Measurements from ENCODE around the gene COL9A3. TPM values are rescaled to one million over a fixed set of nuclear protein-coding genes. Genes with fewer than 3 reads are reported as not detected.
"Not testable (repeated sequence)": the region's sequence is repeated elsewhere in the genome, so short reads cannot be mapped to it uniquely, and the experiment has no call there.

The COL9A3 gene
- polyA plus RNA-seq, 3 donors, result 13.9 to 30.0 (median 22.4) TPM

DNA sequence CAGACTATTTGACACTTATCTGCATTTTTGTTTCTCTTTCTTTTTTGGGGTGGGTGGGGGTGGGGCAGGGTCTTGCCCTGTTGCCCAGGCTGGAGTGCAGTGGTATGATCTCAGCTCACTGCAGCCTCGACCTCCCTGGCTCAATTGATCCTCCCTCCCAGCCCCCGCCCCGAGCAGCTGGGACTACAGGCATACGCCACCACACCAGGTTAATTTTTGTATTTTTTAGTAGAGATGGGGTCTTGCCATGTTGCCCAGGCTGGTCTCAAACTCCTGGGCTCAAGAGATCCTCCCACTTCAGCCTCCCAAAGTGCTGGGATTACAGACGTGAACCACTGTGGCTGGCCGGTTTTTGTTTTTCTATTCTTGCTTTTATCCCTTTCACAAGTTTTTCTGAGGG, 36.5 kb downstream of the COL9A3 start:
- DNase-seq, result not testable (repeated sequence)

DNA sequence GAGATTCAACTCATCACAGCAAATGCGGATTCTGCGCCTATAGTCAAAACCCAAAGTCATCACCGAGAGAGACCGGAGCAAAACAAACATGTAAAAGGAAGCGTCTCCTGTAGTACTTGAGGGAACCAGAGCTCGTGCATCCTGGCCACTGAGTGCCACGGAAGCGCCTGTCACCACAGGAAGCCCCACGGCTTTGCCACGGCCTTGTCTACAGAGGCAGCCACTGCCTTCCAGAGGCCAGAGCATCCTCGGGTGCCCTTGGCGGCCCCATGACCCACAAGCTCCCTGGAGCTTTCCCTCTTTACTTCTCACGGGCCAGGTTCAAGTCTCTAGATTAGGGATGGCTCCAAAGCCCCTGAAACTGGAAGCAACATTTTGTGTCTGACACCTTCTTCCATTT, 37.3 kb downstream of the COL9A3 start:
- no peak for DNase-seq

DNA sequence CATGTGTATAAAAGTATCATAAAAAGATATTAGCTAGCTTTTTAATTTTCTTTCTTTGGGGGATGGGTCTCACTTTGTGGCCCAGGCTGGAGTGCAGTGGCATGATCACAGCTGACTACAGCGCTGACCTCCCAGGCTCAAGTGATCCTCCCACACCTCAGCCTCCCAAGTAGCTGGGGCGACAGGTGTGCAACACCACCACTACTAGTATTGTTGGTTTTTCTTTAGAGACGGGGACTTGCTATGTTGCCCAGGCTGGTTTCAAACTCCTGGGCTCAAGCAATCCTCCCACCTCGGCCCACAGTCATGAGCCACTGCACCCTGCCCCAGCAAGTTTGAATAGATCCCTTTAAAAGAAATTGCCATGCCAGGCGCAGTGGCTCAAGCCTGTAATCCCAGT, 38.3 kb downstream of the COL9A3 start:
- DNase-seq, result no peak

DNA sequence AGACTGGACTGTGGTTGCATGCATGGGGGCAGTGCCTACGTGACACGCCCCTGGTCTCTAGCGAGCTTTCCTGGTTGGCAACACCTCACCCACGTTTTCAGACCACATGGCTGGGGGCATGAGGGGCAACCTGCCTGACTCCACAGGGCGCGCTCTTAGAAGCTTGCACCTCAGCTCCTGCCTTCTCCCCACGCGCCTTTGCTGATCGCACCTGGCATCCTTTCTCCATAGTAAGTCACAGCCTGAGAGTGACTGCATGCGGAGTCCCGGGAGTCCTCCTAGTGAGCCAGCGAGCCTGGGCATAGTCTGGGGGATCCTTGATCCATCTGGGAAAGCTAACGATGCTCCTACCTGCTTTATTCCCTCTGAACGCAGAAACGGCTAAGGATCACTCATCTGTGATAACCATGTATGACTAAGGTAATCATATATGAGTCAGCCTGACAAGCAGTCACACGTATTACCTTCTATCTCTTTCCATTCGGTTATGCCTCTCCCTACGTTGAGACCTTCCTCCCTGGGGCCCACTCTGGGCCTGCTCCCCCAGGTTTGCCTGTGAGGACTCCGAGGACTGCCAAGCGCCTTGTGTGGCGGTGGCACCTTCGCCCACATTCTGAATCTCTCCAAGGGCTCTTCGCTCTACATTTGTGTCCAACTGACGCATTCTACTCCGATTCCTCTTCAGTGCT, 40.2 kb downstream of the COL9A3 start:
- DNase-seq, result no peak

DNA sequence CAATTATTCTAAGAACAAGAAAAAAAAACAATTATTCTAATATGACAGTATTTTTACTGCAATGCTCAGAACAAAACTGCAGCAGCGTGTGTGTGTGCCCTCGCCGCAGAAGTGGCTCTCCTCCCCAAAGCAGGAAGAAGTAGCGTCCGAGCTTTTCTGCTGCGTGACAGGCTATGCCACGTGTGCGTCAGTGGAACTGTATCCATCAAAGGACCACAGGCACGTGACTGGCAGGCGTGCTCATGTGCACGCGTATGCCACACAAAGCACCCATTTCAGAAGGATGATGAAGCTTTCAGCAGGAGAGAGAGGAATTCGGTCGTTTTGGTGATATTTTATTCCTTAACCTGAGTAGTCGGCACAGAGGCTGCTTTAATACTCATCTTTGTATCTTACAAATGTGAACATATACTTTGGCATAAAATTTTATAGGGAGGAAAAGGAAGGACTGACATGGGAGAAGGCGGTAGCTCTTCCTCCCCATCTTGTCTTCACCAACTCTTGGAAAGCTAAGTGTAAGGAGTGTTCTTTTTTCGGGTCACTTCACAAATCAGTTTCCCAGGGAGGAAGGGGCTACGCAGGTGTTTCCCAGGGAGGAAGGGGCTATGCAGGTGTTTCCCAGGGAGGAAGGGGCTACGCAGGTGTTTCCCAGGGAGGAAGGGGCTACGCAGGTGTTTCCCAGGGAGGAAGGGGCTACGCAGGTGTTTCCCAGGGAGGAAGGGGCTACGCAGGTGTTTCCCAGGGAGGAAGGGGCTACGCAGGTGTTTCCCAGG, 41.4 kb downstream of the COL9A3 start:
- no peak for DNase-seq

DNA sequence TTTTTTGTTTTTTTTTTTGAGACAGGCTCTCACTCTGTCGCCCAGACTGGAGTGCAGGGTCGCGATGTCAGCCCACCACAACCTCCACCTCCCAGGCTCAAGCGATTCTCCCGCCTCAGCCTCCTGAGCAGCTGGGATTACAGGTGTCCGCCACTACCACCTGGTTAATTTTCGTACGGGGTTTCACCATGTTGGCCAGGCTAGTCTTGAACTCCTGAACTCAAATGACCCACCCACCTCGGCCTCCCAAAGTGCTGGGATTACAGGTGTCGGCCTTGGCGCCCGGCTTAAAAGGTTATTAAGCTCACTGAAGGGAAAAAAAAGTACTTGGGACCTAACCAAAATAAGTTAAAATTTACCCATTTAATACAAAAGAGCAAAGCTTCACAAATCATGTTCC, 42.9 kb downstream of the COL9A3 start:
- DNase-seq, result no peak

DNA sequence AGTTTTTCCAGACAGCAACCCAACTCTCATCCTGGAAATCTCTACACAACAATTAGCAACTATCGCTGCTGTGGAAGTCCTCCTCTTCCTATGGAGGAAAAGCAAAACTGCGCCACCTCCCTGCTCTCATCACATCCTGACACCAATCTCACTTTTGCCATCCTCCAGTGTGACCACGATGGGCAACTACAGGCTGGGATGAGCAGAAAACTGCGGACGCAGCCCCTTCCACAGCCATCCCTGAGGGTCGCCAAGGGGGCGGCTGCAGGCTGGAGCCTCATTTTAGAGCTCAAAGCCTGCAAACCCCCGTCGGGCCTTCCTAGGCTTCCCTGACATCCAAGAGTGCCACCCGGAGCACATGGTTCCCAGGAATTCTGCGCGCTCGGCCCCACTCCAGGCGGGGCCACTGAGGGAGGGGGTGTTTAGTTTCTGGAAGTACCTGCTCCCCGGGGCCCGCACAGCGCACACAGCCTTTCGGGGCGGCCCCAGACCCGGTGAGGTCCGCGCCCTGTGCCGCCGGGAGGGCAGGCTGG, 43.6 kb downstream of the COL9A3 start:
- no peak for DNase-seq

DNA sequence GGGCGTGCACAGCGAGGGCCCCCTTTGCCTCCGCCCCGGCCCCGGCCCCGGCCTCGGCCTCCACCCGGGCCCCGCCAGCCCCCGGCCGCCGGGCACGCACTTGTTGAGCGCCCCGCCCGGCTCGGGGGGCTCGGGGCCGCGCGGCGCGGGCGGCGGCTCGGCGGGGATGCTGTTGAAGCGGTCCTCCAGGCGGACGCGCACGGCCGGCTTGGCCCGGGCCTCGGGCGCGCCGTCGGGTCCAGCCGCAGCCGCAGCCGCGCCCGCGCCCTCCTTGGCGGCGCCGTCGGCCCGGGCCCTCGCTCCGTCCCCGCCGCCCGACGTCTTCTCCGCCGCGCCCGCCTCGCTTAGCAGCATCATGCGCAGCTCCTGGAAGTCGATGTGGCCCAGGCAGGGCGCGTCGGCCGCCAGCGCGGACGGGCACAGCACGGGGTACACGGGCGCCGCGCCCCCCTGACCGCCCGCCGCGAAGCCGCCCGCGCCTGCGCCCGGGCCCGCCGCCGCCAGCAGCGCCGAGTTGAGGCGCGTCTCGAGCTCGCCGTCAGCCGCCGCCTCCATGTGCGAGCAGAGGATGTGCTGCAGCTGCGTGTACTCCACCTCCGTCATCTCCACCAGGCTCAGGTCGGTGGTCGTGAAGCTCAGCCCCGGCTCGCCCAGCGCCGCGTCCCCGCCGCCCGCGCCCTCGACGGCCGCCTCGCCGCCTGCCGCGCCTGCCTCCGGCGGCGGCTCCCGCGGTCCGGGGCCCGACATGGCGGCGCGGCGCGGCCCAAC, 44.3 kb downstream of the COL9A3 start:
- DNase-seq, result no peak

DNA sequence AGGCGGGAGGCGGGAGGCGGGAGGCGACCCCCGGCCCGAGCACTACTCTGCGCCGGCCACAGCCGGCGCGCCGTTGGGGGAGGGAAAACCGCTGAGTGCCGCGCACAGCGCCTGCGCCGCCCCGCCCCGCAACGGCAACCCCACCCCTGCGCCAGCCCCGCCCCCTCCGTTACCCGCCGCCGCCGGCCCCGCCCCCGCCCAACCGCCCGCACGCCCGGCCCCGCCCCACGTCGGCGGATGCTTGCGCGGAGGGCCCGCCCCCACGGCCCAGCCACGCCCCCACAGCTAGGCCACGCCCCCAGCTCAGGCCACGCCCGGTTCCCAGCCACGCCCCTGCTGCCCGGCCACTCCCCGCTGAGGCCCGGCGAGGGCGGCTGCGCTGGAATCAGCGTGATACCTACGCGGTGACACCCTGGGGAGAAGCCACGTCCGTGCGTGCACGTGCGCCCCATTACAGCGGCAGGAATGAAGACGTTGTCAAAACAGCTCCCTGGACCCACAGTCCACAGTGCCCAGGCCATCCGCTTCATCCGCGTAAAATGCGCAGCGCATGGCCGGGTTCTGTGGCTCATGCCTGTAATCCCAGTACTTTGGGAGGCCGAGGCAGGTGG, 45.0 kb downstream of the COL9A3 start, which contains the start of gene TCFL5:
TCFL5 (minus strand) TSS at position 97 of the 611 bp plus-strand sequence. CDS start 152 bp downstream, outside the sequence.
- DNase-seq, result peak; percentile 57

DNA sequence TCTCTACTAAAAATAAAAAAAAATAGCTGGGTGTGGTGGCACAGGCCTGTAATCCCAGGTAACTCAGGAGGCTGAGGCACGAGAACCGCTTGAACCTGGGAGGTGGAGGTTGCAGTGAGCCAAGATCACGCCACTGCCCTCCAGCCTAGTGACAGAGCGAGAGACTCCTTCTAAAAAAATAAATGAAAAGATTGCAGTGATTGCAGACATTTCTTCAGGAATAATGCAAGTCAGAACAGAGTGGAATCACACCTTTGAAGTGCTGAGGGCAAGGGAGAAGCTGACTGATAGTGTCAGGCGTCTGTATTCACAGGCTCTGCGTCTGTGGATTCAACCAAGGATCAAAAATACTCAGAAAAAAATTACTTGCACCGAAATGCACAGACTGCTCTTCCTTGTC, 47.4 kb downstream of the COL9A3 start:
- no peak for DNase-seq

DNA sequence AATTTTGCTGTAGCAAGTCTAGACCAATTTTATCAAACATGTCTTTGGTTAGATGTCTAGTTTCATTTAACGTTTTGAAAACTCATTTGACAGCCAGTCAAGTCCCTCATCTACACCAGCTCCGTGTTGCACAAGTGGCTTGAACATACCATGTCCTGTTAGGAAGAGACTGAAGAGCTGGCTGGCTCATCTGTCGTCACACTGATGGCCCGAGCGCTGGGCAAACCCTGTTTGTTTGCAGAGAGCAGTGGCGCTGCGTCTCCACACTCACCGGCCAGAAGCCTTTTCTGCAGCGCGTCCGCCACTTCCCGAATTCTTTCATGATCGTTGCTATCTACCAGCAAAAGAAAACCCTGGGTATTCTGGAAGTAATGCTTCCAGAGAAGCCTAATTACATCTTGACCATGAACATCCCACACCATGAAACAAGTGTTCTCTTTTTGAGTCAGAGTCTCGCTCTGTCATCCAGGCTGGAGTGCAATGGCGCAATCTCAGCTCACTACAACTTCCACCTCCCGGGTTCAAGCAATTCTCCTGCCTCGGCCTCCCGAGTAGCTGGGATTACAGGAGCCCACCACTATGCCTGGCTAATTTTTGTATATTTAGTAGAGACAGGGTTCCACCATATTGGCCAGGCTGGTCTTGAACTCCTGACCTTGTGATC, 55.5 kb downstream of the COL9A3 start:
- no peak for DNase-seq

DNA sequence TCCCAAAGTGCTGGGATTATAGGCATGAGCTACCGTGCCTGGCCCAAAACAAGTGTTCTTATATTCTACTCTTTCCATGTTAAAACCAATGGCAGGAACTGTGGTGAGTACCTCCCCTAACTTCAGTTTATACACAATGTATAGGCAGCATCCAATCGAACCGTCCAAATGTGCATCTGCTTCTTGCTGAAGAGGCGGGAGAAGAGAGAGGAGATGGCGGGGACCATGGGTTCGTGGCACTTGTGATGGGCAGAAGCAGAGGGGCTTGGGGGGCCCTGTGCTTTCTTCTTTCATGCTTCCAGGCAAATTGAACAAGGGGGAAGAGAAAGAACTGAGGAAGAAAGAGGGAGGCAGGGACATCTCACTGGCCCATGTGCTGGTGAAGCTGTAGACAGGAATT, 56.0 kb downstream of the COL9A3 start:
- DNase-seq, result no peak

DNA sequence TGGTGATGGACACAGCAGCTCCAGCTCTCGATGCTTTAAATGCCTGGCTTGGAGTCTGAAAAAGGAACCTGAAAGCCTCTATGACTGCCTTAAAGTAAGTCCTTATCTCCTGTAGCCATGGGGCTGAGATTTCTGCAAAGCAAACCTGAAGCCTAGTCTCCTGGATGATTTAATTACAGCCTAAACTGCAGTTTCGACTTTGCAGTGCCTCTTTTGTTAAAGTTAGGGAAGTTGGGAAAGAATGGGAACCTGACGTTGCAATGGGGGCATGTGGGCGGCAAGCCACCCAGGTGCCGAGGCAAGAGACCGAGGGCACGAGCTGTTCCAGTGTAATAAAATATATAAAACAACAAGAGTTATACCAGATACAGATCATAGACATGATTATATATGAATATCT, 56.4 kb downstream of the COL9A3 start:
- DNase-seq, result no peak

DNA sequence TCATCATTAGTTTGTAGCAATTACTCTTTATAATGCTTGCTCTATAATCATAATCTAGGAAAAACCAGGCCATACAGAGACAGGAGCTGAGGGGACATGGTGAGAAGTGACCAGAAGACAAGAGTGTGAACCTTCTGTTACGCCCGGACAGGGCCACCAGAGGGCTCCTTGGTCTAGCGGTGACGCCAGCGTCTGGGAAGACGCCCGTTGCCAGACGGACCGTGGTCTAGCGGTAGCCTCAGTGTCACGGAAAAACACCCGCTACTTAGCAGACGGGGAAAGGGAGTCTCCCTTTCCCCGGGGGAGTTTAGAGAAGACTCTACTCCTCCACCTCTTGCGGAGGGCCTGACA, 56.8 kb downstream of the COL9A3 start:
- not testable (repeated sequence) for DNase-seq

DNA sequence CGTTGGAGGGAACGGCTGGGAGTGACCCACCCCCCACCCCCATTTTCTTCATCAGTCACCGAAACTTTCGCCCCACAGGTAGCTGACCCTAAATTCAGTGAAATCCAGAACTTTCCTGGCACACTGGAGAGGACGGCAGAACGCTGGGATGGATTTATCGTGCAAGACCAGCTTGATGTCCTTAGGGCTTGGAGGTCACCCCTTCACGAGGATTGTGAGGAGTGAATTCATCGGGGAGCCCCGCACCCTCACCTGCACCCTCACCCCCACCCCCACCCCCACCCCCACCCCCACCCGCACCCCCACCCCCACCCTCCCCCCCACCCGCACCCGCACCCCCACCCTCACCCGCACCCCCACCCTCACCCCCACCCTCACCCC, 58.1 kb downstream of the COL9A3 start:
- no peak for DNase-seq

DNA sequence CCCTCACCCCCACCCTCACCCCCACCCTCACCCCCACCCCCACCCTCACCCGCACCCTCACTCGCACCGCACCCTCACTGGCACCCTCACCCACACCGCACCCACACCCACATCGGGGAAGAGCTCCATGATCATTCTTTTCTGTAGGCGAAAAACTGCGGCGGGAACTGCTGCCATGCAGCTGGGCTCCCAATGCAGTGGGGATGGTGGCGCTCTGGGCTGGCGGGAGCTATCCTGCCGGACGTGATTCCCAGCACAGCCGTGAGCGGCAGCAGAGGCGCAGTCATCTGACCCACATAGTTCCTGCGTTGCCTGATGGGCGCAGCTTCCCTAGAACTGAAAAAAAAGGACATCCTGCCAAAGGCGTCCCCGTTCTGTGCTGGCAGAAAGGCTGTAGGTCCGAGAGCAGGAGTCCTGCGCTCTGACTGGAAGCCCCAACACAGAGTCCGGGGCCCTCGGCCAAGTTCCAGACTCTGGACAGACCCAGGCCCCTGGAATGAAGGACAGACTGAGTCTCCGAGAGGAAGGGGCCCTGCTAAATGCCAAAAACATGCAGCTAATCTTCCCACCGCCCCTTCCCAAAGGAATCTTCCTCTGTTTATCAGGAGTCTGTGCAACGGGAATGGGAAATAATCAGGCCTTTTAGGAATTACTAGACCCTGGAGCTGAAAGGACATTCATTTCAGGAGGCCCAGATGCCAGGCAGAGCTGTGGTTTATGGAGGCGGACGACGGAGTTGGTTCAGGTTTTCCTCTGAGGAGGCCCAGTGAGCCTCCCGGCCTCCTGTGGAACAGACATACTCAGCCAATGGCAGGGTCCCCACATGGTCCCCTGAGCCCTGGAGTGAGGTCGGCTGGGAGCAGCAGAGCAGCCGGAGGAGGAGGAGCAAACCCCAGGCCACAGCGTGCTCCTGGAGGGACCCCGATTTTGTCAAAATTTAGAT, 58.8 kb downstream of the COL9A3 start:
- DNase-seq, result peak; percentile 60

DNA sequence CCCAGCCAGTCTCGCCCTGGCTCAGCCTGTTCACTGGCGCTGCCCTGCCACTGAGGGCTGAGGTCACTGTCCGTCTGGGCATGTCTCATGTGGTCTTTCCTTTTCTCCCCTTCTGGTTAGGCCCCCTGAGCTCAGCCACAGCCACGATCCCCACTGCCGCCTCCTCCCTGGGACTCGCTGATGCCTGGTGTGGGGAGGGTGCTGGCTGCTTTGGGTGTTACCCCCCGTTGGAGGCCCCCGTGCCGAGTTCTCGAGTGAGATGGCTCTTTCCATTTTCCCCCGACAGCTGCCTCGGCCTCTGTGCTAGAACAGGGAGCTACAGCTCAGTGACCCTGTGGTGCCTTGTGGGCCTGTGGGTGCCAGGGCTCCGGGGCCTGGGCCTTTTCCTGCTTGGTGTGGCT, 59.7 kb downstream of the COL9A3 start:
- DNase-seq, result no peak

DNA sequence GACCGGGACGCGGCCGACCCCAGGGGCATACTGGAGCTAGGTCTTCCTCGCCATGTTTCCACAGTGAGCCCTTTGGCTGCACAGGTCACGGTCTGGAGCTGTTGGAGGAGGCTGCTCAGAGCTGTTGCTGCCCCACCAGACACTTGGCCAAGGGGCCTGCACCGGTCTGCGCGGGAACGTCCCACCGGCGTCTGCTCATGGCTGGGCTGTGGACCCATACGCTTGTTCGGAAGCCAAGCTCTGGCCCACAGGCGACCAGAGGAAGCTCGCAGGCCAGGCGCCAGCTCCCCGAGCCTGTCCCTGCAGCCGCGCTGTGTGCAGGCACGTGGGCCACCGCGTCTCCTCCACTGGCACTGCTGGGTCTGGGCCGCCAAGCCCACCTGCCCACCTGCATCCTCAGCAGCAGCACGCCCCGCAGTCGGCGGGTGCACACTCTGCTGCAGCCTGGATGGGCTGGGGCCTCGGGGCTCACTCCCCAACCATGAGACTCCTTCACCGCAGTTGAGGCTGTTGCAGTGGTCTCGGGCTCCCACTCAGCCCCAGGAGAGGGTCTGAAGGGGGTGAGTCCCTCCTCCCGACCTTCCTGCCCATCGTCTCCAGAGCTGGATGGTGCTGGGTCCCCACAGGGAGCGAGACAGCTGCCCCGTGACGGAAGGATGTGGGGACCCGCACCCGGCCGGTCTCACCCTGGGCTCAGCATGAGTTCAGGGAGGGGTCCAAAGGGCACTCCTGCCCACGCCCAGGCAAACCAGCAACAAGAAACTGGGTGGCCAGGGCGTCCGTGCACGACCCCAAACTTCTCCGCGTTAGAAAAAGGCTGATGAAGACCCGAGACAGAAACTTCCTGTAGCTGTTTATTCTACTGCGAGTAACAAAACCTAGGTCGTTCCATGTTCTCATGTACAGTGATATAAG, 60.3 kb downstream of the COL9A3 start:
- peak; percentile 62 for DNase-seq

All from renal pelvis (tissue), 4 donors.